HG02943 (cell line): ENCODE results near the gene ZNF536.

Experiments
- ATAC-seq: cut with Tn5 transposase; IDR thresholded peaks from one replicate; pipeline ENCODE4 v1.9.1; 2021; ENCODE audit warnings: mild to moderate bottlenecking, low read depth, moderate library complexity; ENCODE audit not compliant: unreplicated experiment

The ZNF536 gene

DNA sequence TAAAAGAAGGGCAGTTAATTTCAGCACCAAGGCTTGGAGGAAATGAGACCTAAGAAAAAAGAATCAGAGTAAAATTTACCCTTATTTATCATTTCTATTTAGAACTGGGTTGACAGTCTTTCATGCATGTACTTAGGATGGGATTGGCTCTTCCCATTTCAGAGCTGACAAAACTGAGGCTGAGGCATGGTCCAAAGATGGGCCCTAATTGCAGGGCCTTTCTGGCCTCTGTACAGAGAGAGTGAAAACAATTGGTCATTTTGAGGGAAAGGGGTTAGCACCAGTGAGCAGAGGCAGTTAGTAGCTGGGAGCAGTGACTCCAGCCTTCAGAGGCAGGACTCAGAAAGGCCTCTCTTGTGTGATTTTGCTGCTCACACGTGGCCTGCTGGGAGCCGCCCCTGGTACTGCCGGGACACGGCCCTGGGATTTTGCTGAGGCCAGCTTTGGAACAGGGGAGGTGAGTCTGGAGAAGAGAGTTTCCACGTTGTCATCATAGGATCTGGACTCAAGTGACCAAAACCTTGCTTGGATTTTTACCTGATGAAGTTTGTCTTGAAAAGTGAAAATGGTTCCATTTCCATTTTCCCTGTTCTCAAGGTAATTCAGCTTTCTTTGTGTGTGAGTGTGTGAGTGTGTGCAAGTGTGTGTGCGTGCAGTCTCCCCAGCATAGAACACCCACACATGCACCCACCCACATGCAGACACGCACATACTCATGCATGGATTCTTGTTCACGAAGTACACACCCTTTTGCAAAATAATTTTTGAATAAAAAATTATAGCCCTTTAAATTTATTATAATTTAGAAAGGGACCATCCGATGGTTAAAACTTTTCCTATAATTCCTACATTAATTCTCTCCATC is at the start of gene ZNF536:
ZNF536 (plus strand) TSS at position 425 of the 865 bp plus-strand sequence. CDS start 71,179 bp downstream, outside the sequence.
- ATAC-seq: no peak

DNA sequence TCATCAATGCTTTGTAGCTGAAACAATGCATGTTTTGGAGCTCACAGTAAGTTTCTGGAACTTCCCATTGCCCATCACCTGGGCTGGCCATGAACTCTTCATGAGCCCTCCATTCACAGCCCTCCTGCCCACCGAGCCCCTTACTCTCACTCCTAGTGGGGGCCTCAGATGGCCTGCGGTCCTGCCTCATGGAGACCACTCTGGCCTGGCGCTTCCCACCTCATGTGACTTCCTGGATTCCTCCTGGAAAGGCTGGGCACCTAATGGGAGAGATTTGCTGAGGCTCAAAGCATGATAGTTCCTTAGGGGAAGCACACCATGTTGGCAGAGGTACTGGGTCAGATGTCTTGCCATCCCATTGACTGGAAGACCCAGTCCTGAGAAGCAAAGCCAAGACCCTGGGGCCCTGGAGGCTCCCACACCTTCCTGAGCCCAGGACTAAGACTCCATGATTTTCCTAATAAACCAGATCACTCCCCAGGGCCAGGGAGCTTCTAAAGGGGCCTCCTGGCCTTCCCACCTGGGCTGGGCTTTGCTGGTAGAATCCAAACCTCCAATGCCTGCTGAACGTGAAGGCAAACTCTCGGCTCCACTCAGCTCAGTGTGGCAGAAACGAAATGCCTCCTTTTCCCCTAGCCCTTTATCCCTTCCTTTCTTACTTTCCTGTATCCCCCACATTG is 49.4 kb upstream of the ZNF536 start:
- ATAC-seq: no peak

DNA sequence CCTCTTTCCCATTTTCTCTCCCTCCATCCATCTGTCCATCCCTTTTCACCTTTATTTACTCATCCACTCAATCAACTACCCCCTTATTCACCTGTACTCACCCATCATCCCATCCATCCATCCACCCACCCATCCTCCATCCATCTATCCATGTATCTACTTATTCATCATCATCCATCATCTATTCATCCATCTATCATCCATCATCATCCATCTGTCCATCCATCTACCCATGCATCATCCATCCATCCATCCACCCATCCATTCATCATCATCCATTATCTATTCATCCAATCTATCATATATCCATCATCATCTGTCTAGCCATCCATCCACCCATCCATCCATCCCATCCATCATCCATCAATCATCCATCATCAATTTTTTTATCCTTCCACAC is 48.3 kb upstream of the ZNF536 start:
- no peak for ATAC-seq

DNA sequence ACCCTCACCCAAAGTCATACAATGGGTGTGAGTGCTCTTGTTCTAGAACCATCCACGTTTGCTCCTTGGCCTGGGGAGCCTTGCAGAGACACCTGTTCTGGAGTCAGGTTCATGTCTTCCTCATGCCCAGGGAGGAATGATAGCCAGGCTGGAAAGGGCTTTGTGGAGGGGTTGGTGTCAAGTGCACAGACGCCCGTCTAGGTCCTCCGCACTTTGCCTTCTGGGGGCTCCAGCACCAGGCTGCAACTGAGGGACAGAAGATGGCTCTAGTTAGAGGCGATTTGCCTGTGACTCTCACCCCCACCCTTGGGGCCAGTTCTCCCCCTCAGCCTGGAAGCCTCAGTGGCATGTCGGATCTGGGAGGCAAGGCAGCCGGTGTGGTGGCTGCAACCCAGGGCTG is 47.2 kb upstream of the ZNF536 start:
- no peak for ATAC-seq

DNA sequence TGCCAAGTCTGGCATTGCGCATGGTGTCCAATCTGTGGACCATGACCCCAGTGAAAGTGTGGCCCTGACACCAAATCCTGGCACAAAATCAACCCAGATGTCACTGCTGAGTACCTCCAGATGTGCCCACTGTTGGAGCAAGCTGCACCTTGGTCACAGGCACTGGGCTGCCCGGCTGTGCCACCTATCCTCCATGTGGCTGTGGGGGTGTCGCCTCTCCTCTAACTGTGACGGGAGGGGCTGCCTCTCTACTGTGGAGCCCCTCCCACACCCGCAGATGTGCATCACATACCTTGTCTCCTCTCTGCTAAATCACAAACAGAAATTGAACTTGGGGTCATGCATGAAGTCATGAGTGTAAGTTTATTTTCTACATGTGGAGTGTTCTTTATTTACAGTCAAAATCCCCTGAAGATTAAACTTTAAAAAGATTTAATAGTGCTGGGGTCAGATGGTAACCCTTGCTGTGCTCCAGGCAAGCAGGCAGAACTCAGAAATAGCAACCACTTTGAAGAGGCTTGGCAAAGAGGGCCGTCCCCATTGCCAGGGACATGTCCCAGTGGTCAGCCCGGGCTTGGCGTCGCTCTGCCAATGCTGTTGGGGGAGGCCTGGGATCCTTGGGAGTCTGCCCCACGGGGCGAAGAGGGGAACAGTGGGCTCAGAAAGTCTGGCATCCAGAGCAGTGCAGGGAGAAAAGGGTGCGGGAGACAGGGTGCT is 46.4 kb upstream of the ZNF536 start:
- no peak for ATAC-seq

DNA sequence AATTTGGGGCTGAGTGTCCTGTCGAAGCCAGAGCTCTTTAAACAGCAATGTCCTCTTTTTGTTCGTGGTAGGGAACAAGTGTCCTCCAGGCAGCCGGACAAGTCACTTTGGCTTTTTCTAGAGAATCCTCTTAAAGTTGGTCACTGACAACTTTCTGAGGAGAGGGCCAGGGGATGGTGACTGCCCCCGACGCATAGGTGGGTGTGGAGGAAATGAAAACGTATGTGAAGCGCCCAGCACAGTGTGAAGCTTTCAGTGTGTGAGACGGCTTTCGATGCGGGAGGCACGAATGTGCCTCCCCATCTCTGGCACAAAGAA is 45.8 kb upstream of the ZNF536 start:
- ATAC-seq: no peak

DNA sequence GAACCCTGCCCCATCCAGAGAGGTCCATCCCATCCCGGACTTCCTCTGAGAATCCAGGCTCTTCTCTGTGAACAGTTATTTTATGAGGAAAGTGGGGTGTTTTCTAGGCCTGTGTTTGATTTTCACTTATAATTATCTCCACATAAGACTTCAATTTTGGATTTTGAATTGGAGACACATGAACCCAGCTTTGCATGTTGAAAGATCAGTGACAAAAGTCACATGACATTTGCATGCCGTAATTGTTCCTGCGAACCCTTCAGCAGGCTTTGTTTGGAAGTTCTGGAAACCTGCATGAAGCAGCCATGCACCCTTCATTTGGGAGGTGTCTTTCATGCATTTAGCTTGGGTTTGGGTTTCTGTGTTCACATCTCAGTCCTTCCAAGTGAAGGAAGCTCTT is 44.9 kb upstream of the ZNF536 start:
- no peak for ATAC-seq

DNA sequence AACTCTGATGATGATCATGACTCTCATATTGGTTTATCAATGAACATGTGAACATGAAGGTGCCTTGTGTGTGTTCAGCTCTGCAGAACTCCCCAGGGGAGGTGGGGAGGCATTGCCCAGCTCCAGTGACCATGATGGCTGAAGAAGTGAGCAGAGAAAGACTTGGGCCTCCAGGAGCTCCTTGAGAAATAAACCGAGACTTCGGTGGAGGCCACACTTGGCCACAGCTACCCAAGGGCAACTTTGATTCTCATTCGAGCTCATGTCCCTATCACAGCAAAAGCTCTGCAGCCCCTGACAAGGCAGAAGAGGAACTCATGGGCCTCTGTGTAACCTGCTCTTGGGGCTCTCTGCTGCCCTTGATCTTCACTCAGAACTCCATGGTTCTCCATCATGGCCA is 44.1 kb upstream of the ZNF536 start:
- ATAC-seq: no peak

DNA sequence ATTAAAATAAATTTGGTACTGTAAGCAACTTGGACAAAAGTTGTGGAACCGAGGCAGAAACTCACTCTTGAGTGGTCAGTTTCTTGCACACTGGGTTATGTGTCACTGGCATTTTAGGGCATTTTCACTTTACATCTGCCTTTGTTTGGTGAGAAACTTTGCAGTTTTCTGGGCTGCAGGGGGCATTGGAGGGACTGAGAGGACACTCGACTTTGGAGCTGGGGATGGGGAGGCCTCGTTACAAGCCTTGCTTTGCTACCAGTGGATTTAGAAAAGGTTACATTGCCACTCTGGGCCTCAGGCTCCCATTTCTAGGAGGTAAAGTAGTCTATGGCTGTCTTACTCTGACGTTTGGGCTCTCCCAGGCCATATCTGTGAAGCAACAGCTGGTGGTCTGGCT is 41.9 kb upstream of the ZNF536 start:
- no peak for ATAC-seq

DNA sequence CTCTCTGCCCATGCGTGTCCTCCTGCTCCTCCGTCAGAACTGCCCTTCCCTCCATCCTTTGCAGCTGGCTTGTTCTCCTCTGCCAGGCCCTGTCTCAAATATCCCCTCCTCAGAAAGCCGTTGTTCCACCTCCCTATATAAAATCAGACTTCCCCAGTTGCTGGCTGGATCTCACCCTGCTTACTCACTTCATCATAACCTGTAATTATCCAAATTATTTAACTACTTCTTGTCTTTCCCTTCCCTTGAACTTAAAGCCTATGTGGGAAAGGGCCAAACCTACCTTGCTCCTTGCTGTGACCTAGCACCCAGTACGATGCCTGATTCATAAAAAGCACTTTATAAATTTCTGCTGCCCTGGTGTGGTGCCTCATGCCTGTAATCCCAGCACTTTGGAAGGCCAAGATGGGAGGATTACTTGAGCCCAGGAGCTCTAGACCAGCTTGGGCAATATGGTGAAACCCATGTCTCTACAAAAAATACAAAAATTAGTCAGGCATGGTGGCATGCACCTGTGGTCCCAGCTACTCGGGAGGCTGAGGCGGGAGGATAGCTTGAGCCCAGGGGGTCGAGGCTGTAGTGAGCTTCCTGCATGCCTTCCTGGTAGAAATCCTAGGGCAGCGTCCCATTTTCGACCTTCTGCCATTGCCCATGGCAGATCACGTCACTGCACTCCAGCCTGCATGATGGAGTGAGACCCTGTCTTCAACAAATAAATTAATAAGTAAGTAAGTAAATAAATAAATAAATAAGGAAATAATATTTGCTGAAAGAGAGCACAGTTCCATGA is 39.5 kb upstream of the ZNF536 start:
- no peak for ATAC-seq

DNA sequence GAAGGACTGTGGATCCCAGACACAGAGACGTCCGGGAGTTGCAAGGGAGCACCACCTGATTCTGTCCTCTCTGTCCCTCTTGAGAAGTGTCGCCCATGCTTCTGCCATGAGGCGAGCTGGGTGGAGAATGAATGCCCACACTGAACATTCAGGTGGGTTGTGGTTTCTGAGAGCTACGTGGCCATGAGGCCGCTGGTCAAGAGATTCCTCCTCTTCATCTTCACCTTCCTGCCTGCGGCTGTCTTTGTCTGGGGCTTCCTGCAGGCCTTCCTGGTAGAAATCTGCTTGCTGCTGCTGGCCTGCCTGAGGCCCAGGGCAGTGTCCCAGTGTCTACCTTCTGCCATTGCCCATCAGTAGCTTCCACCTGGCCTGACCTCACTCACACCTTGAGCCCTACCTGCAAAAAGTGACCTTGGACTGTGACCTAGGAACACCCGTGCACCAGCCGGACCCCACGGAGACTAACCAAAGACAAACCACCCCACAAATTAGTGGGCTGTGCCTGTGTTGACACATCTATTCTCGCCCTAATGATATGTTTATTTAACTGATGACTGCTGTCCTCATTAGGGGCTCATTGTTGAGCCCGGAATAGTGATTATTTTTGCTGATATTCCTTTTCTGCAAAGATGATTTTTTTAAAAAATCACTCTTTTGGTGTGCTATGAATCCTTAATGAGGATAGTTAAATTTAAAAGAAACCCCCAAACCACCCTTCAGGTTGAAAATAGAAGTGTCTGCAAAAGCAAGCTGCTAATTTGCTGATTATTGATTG is 38.7 kb upstream of the ZNF536 start:
- ATAC-seq: no peak

DNA sequence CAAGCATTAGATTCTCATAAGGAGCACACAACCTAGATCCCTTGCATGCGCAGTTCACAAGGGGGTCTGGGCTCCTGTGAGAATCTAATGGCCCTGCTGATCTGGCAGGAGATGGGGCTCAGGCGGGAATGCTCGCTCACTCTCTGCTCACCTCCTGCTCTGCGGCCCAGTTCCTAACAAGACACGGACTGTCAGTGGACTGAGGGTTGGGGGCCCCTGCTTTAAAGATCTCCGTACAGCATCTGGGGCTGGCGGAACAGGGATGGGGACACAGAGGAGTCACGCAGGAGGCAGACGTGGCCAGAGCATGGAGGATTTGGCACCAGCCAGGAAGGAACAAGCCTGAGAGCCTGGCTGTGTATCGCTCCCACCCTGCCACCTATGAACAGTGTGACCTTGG is 37.3 kb upstream of the ZNF536 start:
- no peak for ATAC-seq

DNA sequence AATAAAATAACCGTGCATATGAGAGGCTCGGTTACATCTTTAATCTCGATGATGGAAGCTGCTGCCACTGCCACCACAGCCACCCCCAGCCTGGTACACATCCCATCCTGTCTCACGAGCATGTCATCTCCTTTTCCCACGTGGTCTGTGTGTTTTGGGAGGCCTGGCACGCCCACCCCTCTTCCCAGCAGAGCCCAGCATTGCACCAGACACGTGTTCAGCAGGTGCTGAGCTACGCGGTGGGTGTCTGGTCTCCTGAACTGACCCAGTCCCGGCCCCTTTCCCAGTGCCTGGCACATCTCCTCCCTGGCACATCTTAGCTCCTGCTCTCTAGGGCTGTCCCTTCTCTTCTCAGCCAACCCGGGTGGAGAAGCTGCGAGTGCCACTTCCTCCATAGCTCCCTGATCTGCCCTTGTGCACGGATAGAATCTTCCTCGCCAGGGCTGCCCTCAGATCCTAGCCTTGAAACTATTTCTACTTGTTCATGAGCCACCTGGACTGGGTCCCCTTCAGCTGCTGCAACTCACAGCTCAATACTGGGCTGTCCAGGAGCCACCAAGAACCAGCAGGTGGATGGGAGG is 36.8 kb upstream of the ZNF536 start:
- no peak for ATAC-seq

DNA sequence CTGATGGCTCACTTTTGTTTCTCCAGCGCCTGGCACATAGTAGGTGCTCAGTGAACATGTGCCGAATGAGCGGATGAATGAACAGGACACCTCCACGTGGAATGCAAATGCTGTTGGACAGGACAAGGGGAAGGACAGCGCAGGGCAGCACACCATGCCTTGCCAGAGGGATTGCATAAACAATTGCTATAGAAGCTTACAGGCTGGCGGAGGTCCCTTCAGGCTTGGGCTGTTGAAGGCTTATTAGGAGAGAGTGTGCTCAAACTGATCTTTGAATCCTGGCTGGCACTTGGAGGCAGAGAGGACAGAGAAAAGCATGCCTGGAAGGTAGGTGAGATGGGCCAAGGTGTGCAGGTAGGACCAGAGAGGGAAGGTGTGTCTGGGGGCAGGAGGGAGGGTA is 35.9 kb upstream of the ZNF536 start:
- ATAC-seq: no peak

DNA sequence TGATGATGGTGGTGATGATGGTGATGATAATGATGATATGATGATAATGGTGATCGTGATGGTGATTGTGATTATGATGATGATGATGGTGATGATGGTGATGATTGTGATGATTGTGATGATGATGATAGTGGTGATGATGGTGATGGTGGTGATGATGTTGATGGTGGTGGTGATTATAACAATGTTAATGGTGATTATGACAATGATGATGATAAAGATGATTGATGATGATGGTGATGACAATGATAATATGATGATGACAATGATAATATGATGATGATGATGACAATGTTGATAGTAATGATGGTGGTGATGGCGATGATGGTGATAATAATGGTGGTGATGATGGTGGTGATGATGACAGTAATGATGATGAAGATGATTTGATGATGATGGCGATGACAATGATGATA is 34.1 kb upstream of the ZNF536 start:
- no peak for ATAC-seq

DNA sequence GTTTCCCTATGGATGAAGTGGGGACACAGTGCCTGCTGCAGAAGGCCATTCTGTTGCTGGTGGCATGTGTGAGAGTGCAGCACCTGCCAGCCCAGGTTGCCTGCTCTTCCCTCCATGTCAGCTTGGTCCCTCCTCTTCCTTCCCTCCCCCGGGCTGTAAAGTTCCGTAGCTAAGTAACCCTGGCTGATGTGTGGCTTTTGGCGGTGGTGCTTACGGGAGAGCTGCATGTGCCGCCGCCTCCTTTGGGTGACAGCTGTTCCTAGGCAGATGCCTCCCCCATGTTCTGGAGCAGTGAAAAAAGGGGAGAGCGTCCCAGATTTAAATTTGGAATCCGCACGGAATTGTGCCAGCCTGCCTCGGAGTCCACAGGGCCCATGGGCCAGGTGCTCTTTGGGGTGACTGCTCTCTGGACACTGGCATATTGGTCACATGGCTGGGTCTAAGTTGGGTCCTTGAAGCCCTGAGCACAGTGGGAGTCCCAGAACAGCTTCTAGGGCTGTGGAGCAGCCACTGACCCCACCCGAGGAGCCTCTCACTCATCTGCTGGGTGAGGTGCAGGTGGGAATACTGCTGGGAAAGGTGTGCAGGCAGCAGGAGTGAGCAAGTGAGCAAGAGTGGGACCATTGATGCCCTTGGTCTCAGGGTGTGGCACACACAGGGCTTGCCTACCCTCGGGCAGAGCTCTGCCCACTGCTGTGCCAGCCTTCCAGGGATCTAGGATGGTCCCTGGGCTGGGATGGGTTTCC is 33.1 kb upstream of the ZNF536 start:
- no peak for ATAC-seq

DNA sequence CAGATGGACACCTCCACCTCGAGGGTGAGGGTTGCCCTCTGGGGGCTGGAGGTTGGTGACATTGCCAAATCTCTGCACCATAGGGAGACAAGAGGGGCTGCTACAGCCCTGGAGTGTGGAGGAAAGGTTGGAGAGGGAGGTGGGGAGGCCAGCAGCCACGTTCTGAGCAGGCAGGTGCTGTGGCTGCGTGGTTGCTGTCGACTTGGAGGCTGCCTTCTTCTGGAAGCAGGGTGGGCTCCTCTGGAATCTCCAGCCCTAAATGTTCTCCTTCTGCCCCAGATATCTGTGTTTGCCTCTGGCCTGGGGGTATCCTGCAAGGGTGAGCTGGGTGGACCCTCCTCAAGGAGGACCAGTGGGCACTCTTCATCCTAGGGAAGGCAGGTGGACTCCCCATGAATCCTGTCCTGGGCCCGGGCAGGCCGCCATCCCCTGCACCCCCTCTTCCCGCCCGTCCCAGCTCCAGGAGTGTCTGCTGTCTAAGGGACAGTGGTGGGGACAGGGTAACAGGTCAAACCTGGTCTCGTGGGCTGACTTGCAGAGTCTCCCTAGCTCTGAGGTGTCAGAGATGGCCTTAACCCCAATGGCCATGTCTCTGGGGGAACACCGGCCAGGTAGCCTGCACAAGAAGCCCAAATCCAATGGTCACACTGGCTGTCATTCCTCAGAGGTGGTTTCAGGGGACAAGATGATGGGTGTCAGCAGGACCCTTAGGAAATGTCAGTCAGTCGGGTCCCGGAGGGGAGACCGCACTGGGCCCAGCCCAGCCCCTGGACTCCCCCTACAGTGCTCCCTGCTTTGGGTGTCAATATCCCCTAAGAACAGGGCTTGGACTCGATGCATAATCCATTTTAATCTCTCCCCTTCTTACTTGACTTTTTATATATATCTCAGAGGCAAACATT is 32.3 kb upstream of the ZNF536 start:
- ATAC-seq: no peak
